HG03469 (cell line): ENCODE measurements around the gene STK11IP.
"Not testable (repeated sequence)": the region's sequence is repeated elsewhere in the genome, so short reads cannot be mapped to it uniquely, and the experiment has no call there.

Source experiments
- ATAC-seq: cut with Tn5 transposase; IDR thresholded peaks from one replicate; pipeline ENCODE4 v1.9.1; 2021; ENCODE audit warnings: mild to moderate bottlenecking, moderate library complexity, moderate number of reproducible peaks; ENCODE audit not compliant: unreplicated experiment

STK11IP gene

DNA sequence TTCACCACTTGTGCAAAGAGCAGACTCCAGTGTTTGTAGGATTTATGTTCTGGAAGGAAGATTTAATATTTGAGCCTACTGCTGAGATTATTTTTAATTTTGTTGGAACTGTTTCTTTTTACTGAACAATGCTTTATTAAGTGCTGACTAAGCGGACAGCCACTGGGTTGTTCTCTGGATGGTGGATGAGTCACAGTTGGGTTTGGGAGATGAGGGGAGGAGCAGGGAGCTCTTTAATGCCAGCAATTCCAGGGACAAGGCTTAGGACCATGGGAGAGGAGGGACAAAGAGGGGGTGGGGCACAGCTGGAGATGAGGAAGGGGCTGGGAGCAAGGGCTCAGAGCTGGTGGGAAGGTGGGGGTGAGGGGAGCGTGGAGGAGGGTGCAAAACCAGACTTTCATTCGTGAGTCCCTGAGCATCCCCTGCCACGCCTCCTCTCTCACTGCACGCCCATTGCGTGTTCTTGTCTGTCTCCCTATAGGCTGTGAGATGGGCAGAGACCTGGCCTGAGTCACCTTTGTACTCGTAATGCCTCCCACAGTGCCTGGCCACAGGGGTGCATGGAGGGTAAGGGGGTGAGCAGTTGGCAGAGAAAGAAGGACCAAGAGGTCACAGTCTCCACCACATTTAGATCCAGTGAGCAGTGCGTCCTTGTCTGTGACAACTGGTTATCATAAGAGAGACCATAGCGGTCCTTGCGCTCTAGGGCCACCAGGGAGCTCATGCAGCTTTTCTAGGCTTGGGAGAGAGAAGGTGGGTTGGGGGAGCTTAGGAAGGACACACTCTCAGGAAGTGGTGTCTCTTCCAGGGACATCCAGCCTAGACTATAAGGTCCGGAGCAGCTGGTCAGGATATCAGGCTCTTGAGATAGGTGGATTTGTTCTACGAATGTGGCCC lies 48.2 kb downstream of the STK11IP start:
- no peak for ATAC-seq

DNA sequence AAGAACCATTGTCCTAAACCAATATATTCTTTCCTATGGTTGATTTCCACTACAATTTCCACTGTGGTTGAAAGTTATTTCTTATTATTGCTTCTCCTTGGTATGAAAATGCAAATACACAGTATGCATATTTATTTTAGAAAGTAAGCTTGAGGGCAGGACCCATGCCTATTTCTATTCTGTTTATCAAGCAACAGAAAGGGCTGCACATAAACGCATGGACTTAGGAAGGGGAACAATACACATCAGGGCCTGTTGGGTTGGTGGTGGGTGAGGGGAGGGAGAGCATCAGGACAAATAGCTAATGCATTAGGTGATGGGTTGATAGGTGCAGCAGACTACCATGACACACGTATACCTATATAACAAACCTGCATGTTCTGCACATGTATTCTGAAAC lies 50.5 kb downstream of the STK11IP start:
- ATAC-seq: no peak

DNA sequence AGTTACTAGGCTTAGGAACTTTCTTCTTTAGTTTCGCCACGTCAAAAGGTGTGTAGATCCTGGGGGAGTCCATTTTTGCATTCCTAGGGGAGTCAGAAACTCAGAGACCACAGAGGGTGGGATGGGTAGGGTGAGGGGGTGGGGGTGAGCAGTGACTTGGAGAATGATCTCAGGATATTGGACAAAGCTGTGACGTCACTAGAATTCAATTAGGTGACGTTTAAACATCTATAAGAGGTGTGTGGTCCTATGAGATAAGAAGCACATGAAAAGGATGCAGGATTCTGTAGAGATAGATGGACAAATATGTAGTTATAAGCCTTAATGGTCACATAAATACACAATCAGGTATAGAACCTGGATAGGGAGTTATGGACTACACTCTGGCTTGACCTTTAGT lies 51.3 kb downstream of the STK11IP start:
- ATAC-seq: no peak

DNA sequence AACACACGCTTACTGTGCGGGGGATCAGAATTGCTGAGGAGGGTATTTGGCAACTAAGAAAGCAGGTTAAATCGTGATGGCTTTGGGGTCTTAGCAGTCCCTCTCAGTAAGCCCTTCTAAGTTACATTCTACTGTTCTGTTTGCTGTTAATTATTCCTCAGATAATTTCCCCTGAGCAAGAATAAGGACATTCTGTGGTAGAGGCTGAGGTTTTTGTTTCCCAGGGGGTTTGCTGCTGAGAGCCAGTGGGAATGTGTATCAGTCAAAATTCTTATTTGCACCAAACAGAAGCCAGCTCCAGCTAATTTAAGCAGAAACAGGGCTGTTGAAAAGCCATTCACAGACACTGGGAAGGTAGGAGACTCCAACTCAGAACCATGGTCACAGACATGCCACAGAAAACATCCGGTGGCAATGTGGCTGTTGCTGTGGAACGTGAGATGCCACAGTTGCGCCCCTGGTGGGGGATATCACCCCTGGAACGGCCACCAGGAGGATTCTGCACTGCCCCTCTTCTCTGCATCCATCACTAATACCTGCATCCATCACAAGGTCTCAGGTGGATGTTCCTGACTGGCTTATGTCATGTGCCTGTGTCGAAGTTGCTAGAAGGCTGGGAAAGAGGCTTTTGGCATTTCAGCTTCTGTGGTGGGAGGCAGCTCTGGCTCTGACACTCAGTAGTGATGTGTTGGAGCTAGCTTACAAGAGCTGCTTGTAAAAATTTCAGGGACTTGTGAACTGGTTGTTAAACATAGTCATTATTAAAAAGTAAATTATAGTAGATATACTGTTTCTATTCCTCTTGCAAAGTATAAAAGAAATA lies 53.0 kb downstream of the STK11IP start:
- ATAC-seq: no peak

DNA sequence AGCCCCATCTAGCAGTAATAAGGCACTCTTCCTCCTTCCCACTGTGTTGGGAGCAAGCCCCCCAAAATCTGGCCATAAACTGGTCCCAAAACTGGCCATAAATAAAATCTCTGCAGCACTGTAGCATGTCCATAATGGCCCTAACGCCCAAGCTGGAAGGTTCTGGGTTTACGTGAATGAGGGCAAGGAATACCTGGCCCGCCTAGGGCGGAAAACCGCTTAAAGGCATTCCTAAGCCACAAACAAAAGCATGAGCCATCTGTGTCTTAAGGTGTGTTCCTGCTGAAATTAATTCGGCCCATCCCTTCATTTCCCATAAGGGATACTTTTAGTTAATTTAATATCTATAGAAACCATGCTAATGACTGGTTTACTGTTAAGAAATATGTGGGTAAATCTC lies 54.0 kb downstream of the STK11IP start:
- ATAC-seq: not testable (repeated sequence)

DNA sequence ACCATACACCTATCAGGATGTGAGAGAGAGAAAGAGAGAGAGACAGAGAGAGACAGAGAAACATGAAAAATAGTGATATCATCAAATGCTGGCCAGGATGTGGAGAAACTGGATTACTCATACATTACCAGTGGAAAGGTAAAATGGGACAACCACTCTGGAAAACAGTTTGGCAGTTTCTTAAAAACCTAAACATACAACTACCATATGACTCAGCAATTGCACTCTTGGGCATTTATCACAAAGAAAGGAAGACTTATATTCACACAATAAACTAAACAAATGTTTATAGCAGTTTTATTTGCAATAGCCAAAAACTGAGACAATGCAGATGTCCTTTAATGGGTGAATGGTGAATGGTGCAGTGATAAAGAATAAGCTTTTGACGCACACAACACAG lies 58.9 kb downstream of the STK11IP start:
- ATAC-seq: no peak

DNA sequence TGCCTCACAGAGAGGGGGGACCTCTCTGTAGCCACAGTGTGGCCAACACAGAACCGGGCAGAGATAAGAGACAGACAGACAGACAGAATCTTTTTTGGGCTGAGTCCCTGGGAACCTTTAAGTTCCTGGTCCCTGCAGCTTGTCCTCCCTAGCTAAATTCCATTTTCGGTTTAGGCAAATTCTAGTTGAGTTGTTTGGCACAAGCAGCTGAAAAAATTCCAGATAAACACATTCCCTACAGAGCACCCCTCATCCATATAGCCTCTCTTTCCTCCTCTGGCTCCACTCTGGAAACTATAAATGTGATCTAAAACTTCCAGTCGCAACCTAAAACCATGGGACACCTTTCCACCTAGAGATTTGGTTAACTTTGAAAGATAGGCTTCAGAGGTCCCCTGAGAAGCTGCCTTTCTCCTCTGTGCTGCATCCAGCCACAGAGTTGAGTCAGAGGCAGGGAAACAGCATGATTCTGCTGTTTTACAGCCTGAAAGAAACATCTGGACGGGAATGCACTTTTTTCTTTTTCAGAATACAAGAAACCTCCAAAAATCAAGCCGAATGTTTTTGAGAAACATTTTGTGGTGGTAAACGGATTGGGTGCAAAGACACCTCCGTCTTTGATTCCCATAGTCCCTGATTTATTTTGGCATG lies 60.7 kb downstream of the STK11IP start:
- no peak for ATAC-seq

DNA sequence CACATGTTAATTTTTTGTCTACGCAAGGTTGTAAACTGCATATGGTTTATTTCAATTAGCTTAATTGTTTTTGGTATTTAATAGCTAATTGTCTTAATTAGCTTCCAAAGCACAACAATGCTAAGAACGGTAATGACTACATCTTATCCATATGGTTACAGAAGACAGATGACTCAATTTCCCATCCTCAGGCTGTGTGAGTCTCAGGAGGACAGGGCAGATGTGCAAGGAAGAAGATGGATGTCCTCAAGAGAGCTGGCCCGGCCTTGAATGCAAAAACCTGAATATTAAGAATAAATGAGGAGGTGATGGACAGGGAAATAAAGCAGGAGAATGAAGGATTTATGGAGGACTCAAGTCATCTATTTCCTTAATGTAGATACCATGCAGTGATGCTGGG lies 61.2 kb downstream of the STK11IP start:
- ATAC-seq: no peak

DNA sequence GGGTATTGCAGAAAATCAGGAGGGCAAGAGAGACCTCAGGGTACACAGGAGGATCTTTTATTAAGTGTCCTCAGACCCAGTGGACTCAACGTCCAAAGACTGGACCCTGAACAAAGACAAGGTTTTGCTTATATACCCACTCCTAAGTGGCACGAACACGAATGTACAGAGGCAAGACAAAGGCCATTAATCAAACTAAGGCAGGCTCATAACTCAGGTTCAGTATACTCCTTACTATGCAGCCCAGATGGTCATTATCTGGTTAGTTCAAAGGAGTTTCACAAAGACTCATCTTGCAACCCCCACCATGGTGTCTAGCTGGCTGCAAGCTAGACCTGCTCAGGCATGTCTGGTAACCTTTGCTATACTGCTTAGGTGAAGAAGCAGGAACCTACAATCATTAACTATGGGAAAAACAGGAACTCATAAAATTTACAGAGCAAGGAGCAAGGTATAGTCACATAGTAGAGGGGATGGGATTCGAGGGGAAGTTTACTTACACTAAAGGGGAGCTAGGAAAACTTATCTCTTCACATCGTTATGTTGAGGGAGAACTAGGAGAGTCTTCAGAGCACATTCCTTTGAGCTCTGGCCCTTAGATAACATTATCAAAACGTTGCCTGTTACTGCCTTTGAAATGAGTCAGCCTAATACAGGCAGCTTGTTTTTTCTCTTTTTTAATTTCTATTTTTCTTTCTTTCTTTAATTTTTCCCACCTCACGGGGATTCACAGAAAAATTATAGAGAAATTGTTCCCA lies 63.7 kb downstream of the STK11IP start:
- ATAC-seq: peak; percentile 95

DNA sequence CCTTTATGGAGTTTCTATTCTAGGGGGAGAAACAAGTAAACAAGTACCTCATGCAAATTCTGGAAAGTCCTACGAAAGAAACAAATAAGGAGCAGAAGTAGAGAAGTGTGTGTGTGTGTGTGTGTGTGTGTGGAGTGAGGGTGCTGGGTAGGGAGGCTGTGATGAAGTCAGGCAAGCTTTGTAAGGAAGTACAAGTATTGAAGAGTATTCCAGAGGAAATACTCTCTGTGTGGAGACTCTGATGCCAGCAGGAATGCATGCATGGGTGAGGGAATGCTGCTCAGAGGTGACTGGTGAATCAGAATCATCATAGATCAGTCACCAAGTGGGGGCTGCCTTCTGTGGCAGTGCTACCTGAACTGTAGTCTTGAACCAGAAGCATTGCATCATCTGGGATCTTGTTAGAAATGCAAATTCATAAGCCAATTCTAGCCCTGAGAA lies 64.3 kb downstream of the STK11IP start:
- ATAC-seq: no peak

DNA sequence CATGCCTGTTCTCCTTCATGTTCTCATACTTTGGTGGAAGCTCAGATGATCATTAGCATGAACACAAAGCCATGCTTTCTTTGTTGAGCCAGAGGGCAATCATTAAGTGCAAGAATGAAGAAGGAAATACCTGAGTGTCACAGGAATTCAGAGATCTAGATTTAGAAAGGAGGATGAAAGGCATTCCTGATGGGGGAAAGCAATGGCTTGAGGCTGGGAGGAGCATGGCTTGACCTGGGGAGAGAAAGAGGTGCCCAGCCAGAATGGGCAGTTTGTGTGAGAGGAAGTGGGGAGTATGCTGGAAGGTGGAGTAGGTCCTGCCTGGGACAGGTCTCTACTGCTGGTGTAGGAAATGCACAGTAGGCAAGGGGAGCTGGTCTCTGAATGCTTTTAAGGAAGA lies 64.9 kb downstream of the STK11IP start:
- no peak for ATAC-seq

DNA sequence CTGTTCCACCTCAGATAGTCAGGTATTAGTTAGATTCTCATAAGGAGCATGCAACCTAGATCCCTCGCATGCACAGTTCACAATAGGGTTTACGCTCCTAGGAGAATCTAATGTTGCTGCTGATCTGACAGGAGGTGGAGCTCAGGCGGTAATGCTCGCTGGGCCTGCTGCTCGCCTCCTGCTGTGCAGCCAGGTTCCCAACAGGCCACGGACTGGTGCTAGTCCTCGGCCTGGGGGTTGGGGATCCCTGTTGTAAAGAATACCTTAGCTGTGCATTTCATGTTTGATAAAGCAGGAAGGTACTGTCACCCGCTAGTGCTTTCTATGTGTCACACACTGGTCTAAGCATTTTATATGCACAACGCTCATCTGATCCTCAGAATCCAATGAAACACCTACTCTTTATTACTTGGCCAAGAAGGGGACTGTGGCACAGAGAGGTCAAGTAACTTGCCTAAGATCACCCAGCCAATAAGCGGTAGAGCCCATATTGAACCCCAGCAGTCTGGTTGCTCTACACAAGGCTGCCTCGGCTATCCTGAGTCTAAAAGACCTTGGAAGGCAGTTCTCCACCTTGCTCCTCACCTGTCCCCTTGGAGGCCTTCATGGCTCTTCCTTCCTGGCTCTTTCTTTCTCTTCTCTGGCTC lies 65.6 kb downstream of the STK11IP start:
- no peak for ATAC-seq

DNA sequence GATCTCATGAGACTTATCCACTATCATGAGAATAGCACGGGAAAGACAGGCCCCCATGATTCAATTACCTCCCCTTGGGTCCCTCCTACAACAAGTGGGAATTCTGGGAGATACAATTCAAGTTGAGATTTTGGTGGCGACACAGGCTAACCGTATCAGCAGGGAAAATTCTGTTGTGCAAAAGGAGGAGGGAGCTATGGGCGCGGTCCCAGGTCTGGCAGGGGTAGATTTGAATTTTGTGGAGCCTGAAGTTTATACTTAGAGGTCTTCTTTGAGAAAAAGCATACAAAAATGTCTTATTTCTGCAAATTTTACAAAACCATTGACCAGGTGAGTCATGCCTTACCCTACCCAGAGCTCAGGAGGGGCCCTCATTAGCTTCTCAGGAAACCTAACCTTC lies 66.4 kb downstream of the STK11IP start:
- ATAC-seq: no peak

DNA sequence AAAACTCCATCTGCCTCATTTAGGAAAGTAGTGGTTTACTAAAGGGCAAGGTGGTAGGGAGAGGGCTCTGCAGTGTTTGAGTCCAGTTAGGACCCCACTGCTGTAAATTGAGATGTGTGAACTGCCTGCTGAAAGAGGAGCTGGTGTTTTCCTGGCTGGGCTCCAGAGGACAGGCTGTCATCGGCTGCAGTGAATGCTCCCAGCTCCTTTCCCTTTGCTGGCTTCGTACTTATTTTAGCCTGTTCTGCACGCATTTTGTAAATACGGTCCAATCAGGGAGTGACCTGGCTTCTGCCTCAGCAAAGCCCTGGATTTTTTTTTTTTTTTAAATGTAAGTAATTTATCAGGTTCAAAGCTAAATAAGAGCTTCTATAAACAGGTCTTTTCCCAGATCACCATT lies 67.3 kb downstream of the STK11IP start:
- ATAC-seq: no peak

DNA sequence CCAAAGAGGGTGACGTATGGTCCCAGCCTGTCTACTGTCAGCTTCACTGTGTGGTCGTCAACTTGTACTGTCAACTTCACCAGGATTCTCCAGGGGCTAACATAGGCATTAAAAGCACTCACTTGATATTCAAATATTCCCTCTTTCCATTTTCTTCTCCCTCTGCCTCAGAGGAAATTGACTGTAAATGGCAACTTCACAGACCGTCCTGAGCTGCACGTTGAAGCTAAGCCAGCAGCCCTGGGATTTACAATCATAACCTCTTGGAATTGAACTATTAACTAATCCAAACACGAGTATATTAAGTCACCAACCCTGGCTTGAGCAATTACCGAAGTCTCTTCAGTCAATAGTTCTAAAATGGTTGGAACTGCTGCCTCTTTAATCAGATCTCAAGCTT lies 68.3 kb downstream of the STK11IP start:
- no peak for ATAC-seq
